DOHH2 (cell line): ENCODE results near the gene AMY2B.

Experiments
- CTCF ChIP-seq: fragments of 200-600 bp; sonication (generic); IDR thresholded peaks from one replicate; pipeline ENCODE4 v1.5.1; 2014; ENCODE audit warnings: antibody characterized with exemption, mild to moderate bottlenecking, low read depth, low read length; ENCODE audit not compliant: poor library complexity, severe bottlenecking
- EZH2phosphoT487 ChIP-seq: fragments of 200-600 bp; sonication (generic); IDR thresholded peaks from 2 replicates; pipeline ENCODE4 v1.6.1; 2017; ENCODE audit warnings: borderline replicate concordance, mild to moderate bottlenecking, antibody characterized with exemption, low read length, moderate library complexity, mixed read lengths

DNA sequence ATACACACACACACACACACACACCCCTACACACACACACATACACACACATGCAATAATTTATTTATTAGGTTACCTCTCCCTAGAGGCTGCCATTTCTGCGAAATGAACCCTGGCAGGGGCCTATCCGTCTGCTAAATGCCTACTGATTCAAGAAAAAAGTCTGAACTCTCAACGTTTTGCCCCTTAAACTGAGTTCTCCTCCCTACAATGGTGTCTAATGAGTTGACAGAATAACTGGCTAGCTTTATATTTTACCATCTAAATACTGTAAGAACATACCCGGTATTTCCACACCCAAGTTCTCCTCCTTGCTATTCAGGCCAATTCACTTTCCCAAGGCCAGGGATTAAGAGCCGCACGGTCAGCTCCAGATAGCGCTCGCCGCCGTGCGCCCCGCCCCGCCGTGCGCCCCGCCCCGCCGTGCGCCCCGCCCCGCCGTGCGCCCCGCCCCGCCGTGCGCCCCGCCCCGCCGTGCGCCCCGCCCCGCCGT, 46.2 kb upstream of the AMY2B start:
- TF ChIP-seq CTCF (no peak), EZH2phosphoT487 (no peak)
